GM23338 (cell line): ENCODE data around the gene PUM1.
A peak's percentile ranks its signal among the peaks of the same experiment; 100 is the strongest.

Experiments
- CREB1 ChIP-seq: fragments of 250-450 bp; sonication (Bioruptor Pico); IDR thresholded peaks from 2 replicates; pipeline ENCODE4 v1.5.0; 2020; ENCODE audit warnings: low read depth, mild to moderate bottlenecking, moderate library complexity
- EZH2 ChIP-seq: fragments of 200-600 bp; sonication (generic); IDR thresholded peaks from one replicate; pipeline ENCODE4 v1.8.0; 2017; ENCODE audit warnings: antibody characterized with exemption, mild to moderate bottlenecking, low read depth; ENCODE audit not compliant: unreplicated experiment
- EZH2phosphoT487 ChIP-seq: fragments of 200-600 bp; sonication (generic); IDR thresholded peaks from one replicate; pipeline ENCODE4 v1.8.1; 2018; ENCODE audit warnings: antibody characterized with exemption; ENCODE audit not compliant: unreplicated experiment
- JUNB ChIP-seq: IDR thresholded peaks from one replicate; pipeline ENCODE4 v1.6.1; 2016; ENCODE audit warnings: antibody characterized with exemption; ENCODE audit not compliant: unreplicated experiment
- NANOG ChIP-seq: IDR thresholded peaks from 2 replicates; pipeline ENCODE4 v1.6.1; 2016; ENCODE audit warnings: antibody characterized with exemption, borderline replicate concordance
- POLR2AphosphoS5 ChIP-seq: IDR thresholded peaks from 2 replicates; pipeline ENCODE4 v1.6.1; 2016; ENCODE audit warnings: antibody characterized with exemption, low read depth
- STAT1 ChIP-seq: IDR thresholded peaks from one replicate; pipeline ENCODE4 v1.6.1; 2016; ENCODE audit warnings: antibody characterized with exemption; ENCODE audit not compliant: unreplicated experiment
- TF ChIP-seq, protein P1 (sequence below), 2 experiments: fragments of 200-600 bp in 1 of 2; sonication (generic) in 1 of 2; conservative IDR thresholded peaks; 2 replicates each; pipeline versions ENCODE4 v1.5.1 to v1.6.1; 2016 to 2017; ENCODE audit warnings: antibody characterized with exemption in 2 of 2, low read depth in 2 of 2, mild to moderate bottlenecking in 2 of 2, moderate library complexity in 1 of 2
- TF ChIP-seq, protein P2 (sequence below): IDR thresholded peaks from one replicate; pipeline ENCODE4 v1.6.1; 2018; ENCODE audit warnings: antibody characterized with exemption; ENCODE audit not compliant: unreplicated experiment

DNA sequence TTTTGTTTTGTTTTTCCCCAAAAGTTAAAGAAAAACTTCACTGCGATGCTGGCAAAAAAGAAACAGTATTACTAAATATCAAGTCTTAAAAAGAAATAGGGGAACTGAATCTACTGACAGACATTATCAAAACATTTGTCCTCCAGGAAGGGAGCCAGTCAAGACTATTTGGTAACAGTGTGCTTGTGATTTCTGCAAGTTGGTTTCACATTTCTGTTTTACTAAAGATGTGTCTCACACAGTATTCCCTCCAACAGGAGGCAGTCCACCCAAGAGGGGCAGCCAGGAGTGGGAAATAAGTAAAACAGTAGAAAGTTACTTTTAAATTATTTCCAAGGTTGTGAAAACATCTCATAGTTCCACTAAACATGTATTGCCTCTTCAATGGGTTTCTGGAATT is 82.6 kb downstream of the PUM1 start:
- no peak for TF ChIP-seq EZH2
- no peak for TF ChIP-seq EZH2phosphoT487
- TF ChIP-seq, protein P1, sequence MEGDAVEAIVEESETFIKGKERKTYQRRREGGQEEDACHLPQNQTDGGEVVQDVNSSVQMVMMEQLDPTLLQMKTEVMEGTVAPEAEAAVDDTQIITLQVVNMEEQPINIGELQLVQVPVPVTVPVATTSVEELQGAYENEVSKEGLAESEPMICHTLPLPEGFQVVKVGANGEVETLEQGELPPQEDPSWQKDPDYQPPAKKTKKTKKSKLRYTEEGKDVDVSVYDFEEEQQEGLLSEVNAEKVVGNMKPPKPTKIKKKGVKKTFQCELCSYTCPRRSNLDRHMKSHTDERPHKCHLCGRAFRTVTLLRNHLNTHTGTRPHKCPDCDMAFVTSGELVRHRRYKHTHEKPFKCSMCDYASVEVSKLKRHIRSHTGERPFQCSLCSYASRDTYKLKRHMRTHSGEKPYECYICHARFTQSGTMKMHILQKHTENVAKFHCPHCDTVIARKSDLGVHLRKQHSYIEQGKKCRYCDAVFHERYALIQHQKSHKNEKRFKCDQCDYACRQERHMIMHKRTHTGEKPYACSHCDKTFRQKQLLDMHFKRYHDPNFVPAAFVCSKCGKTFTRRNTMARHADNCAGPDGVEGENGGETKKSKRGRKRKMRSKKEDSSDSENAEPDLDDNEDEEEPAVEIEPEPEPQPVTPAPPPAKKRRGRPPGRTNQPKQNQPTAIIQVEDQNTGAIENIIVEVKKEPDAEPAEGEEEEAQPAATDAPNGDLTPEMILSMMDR (conservative IDR thresholded peaks at IDR 0.05; ENCODE audit: low read depth in 2 of 2) = peak; percentile 23 to 32; a peak in 2 of 4 replicates
- TF ChIP-seq NANOG = no peak
- TF ChIP-seq JUNB = no peak
- TF ChIP-seq POLR2AphosphoS5 = no peak
- TF ChIP-seq CREB1 = no peak
- TF ChIP-seq, protein P2, sequence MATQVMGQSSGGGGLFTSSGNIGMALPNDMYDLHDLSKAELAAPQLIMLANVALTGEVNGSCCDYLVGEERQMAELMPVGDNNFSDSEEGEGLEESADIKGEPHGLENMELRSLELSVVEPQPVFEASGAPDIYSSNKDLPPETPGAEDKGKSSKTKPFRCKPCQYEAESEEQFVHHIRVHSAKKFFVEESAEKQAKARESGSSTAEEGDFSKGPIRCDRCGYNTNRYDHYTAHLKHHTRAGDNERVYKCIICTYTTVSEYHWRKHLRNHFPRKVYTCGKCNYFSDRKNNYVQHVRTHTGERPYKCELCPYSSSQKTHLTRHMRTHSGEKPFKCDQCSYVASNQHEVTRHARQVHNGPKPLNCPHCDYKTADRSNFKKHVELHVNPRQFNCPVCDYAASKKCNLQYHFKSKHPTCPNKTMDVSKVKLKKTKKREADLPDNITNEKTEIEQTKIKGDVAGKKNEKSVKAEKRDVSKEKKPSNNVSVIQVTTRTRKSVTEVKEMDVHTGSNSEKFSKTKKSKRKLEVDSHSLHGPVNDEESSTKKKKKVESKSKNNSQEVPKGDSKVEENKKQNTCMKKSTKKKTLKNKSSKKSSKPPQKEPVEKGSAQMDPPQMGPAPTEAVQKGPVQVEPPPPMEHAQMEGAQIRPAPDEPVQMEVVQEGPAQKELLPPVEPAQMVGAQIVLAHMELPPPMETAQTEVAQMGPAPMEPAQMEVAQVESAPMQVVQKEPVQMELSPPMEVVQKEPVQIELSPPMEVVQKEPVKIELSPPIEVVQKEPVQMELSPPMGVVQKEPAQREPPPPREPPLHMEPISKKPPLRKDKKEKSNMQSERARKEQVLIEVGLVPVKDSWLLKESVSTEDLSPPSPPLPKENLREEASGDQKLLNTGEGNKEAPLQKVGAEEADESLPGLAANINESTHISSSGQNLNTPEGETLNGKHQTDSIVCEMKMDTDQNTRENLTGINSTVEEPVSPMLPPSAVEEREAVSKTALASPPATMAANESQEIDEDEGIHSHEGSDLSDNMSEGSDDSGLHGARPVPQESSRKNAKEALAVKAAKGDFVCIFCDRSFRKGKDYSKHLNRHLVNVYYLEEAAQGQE = no peak
- no peak for TF ChIP-seq STAT1
